ENCODE results near the gene NR2C1. TPM values are rescaled to one million over a fixed set of nuclear protein-coding genes. Genes with fewer than 3 reads are reported as not detected.
A peak's percentile ranks its signal among the peaks of the same experiment; 100 is the strongest.

NR2C1 gene
- total and polyA plus RNA-seq, 10 of the 15 experiments (the other 5 are each of a cell fraction or from before 2014, with no cell fraction given), result 8.8 to 38.1 (median 31.3) TPM

DNA sequence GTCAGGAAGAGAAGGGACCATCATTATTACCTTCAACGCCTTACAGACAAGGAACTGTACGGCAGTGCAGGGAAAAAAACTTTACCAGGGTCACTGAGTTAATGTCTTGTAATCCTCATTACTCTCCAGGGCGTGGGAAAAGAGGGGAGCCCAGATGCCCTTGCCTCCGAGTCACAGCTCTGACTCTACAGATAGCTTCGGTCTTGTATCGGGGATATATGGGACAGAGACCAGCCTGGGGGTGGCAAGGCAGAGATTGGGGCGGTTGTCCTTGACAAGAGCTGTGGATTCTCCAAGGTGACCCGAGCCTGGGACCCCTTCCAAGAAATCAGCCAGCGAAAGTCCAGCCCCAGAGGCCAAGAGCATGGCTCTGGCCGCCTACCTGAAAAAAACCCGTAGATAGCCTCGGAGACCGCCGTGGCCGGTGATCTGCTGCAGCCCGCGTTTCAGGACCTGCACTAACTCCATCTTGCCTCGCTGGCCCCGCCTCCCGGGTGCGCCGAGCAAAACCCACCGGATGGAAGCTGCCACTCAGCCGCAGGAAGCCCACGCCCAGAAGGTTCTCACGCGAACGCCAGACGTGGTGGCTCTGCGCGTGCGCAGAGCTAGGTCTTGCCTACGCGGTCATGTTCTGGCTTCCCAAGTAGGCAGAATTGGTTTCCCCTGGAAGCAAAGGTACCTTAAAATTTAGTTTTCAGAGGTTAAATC lies 70.1 kb downstream of the NR2C1 start, which contains the start of gene NDUFA12 (continued):
- TF ChIP-seq NFIC (IDR thresholded peaks at IDR 0.05; ENCODE audit: low read depth, low read length) (no peak), JUND (IDR thresholded peaks at IDR 0.05; ENCODE audit: low read depth, low read length) (no peak), POLR2A (IDR thresholded peaks at IDR 0.05; ENCODE audit: low read depth, low read length) (peak; percentile 95), BACH1 (IDR thresholded peaks at IDR 0.05; ENCODE audit: borderline replicate concordance) (peak; percentile 57; the same call in 1 of the 2 replicates), PAX5 (IDR thresholded peaks at IDR 0.05; ENCODE audit: borderline replicate concordance, low read depth, low read length) (peak; percentile 80; the same call in 1 of the 2 replicates)
- TF ChIP-seq, protein P1, sequence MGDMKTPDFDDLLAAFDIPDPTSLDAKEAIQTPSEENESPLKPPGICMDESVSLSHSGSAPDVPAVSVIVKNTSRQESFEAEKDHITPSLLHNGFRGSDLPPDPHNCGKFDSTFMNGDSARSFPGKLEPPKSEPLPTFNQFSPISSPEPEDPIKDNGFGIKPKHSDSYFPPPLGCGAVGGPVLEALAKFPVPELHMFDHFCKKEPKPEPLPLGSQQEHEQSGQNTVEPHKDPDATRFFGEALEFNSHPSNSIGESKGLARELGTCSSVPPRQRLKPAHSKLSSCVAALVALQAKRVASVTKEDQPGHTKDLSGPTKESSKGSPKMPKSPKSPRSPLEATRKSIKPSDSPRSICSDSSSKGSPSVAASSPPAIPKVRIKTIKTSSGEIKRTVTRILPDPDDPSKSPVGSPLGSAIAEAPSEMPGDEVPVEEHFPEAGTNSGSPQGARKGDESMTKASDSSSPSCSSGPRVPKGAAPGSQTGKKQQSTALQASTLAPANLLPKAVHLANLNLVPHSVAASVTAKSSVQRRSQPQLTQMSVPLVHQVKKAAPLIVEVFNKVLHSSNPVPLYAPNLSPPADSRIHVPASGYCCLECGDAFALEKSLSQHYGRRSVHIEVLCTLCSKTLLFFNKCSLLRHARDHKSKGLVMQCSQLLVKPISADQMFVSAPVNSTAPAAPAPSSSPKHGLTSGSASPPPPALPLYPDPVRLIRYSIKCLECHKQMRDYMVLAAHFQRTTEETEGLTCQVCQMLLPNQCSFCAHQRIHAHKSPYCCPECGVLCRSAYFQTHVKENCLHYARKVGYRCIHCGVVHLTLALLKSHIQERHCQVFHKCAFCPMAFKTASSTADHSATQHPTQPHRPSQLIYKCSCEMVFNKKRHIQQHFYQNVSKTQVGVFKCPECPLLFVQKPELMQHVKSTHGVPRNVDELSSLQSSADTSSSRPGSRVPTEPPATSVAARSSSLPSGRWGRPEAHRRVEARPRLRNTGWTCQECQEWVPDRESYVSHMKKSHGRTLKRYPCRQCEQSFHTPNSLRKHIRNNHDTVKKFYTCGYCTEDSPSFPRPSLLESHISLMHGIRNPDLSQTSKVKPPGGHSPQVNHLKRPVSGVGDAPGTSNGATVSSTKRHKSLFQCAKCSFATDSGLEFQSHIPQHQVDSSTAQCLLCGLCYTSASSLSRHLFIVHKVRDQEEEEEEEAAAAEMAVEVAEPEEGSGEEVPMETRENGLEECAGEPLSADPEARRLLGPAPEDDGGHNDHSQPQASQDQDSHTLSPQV (IDR thresholded peaks at IDR 0.05), result no peak

DNA sequence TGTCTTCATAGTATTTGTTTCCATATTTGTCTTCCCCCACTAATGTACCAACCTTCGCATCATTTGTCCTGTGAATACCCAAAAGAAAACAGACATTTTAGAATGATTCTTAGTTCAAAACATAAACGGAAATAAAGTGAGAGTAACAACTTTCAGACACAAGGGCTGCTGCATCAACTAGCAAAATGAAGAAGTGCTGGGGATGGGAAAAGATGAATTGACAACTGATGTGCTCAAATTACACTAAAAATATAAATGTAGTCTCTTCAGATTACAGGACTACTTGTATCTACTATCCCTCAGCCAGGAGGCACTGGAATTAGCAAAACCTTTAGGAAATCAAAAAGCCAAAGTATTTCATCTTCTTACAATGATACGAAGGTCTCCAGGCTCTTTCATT lies 70.7 kb downstream of the NR2C1 start:
- in situ Hi-C loops (cut with MboI) (no loop called here), intact Hi-C loops (cut with micrococcal nuclease; ENCODE audit: unreplicated experiment) (loop anchor here (5.0 to 10.0 kb wide), 2 partner anchors 170 to 1328 kb away; partner anchors contain the start of gene CRADD)
- ChIA-PET SMC1A (ENCODE audit: uncharacterized antibody, unreplicated experiment) (interaction anchor here (1.8 kb wide), 1 partner anchor 12 kb away, joined by 13 read pairs; no protein-coding TSS in a partner anchor), POLR2A (interaction anchor here (0.5 to 1.1 kb wide), 4 partner anchors 17 to 566 kb away, joined by 3 to 7 read pairs (median 4); no protein-coding TSS in a partner anchor), CTCF (no interaction called here), RAD21 (ENCODE audit: unreplicated experiment) (interaction anchor here (1.4 kb wide), 1 partner anchor 71 kb away, joined by 5 read pairs; the partner anchor contains the start of gene NR2C1)
- no peaks in the 10 kb centered on the region for H4K20me1 ChIP-seq (ENCODE audit: control insufficient read depth, insufficient read depth)
- peaks cover 44% of the 10 kb centered on the region for H3K79me2 ChIP-seq (ENCODE audit: control insufficient read depth, insufficient read depth, low read length)
- H3K36me3 ChIP-seq (ENCODE audit: control insufficient read depth in 2 of 2, insufficient read depth in 2 of 2, low read length in 1 of 2), result 0 out of 4 replicates have a peak, but pooled peaks cover 0 to 3% of the 10 kb centered on the region in 2 experiments
- WGBS (ENCODE audit: insufficient coverage, insufficient replicate concordance, low lambda C conversion rate, missing lambda C conversion rate), result 1% methylated on average over 3 of the region's 3 CpGs
- no peaks in the 10 kb centered on the region for H3K27me3 ChIP-seq (replicated peaks in 1 of 2; ENCODE audit: control insufficient read depth in 2 of 2, insufficient read depth in 2 of 2, low read length in 1 of 2)
- H3K4me1 ChIP-seq (ENCODE audit: control insufficient read depth, insufficient read depth, low read length), result no peaks in the 10 kb centered on the region
- FAIRE-seq (no peak), DNase-seq (ENCODE audit: low read depth, low spot score) (no peak), ATAC-seq (peak; percentile 2; the same call in 1 of the 3 replicates)
- H3K4me2 ChIP-seq (ENCODE audit: control insufficient read depth, insufficient read depth), result peak overlapping the region; percentile 67
- peak overlapping the region; percentile 63 for H3K27ac ChIP-seq (ENCODE audit: control insufficient read depth, insufficient read depth)
- peak overlapping the region; percentile 85 for H3K4me3 ChIP-seq
- peak overlapping the region; percentile 80 for H3K9ac ChIP-seq (ENCODE audit: control insufficient read depth, insufficient read depth, low read length)
- H3K9me3 ChIP-seq (replicated peaks; ENCODE audit: control insufficient read depth, insufficient read depth, low read length), result no peaks in the 10 kb centered on the region; the same call in 2 of the 3 replicates
- TSS peak; percentile 62 for BruUV-seq (replicated peaks)
- peak overlapping the region; percentile 88 for H2AFZ ChIP-seq (ENCODE audit: control insufficient read depth, low read depth, low read length)
- TF ChIP-seq SMAD1 (IDR thresholded peaks at IDR 0.05; ENCODE audit: low read depth, partially characterized antibody), result no peak
- no peak for TF ChIP-seq MYB (IDR thresholded peaks at IDR 0.05; ENCODE audit: borderline replicate concordance, low read depth, low read length)
- TF ChIP-seq, protein P2, sequence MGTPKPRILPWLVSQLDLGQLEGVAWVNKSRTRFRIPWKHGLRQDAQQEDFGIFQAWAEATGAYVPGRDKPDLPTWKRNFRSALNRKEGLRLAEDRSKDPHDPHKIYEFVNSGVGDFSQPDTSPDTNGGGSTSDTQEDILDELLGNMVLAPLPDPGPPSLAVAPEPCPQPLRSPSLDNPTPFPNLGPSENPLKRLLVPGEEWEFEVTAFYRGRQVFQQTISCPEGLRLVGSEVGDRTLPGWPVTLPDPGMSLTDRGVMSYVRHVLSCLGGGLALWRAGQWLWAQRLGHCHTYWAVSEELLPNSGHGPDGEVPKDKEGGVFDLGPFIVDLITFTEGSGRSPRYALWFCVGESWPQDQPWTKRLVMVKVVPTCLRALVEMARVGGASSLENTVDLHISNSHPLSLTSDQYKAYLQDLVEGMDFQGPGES (IDR thresholded peaks at IDR 0.05), result no peak
- TF ChIP-seq, protein P3, sequence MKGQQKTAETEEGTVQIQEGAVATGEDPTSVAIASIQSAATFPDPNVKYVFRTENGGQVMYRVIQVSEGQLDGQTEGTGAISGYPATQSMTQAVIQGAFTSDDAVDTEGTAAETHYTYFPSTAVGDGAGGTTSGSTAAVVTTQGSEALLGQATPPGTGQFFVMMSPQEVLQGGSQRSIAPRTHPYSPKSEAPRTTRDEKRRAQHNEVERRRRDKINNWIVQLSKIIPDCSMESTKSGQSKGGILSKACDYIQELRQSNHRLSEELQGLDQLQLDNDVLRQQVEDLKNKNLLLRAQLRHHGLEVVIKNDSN (IDR thresholded peaks at IDR 0.05; ENCODE audit: borderline replicate concordance, extremely low read length, insufficient read depth, low read depth, low read length), result no peak
- TF ChIP-seq, protein P4, sequence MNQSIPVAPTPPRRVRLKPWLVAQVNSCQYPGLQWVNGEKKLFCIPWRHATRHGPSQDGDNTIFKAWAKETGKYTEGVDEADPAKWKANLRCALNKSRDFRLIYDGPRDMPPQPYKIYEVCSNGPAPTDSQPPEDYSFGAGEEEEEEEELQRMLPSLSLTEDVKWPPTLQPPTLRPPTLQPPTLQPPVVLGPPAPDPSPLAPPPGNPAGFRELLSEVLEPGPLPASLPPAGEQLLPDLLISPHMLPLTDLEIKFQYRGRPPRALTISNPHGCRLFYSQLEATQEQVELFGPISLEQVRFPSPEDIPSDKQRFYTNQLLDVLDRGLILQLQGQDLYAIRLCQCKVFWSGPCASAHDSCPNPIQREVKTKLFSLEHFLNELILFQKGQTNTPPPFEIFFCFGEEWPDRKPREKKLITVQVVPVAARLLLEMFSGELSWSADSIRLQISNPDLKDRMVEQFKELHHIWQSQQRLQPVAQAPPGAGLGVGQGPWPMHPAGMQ (IDR thresholded peaks at IDR 0.05; ENCODE audit: borderline replicate concordance), result no peak
- 0 out of 2 replicates have a peak, but pooled peaks have one; percentile 23 for TF ChIP-seq SPI1 (IDR thresholded peaks at IDR 0.05; ENCODE audit: borderline replicate concordance, insufficient read depth, low read depth, low read length)
- no peak for TF ChIP-seq IKZF2 (IDR thresholded peaks at IDR 0.05)
- no peak for TF ChIP-seq CBX3 (IDR thresholded peaks at IDR 0.05; ENCODE audit: borderline replicate concordance, low read depth)

Measured in GM12878 (cell line).